SW480 (cell line): ENCODE results near the gene MRPL32.

Source experiments
- DNase-seq: peaks from one replicate; pipeline ENCODE4 v3.0.0-alpha.2; 2016; ENCODE audit warnings: low spot score

The MRPL32 gene

DNA sequence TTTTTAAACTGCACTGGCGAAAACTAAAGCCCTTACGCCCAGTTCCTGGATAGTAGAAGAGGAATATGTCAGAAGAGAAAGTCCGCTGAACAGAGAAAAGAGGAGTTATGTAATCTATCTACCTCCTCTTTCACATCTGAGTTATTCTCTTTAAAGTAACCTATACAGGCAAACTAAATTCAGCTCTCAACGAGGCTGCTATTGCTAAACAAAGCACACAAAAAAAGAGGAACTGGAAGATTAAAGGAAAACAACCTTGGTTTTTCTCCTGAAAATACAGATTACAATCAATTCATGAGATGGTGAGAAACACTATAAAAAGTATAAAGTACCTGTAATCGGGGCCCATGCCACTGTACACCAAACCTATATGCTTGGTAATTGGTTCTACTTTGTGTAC lies 6.0 kb upstream of the MRPL32 start:
- DNase-seq: no peak

GRCh38 chr7:42928754-42929153 lies 3.4 kb upstream of the MRPL32 start:
- DNase-seq: no peak

GRCh38 chr7:42929449-42929848 lies 2.7 kb upstream of the MRPL32 start:
- DNase-seq: no peak

GRCh38 chr7:42930889-42931288 lies 1.3 kb upstream of the MRPL32 start:
- no peak for DNase-seq

- DNase-seq: no peak
Observed at GRCh38 chr7:42931447-42931833, 736 bp upstream of the MRPL32 start.

- peak; percentile 54 for DNase-seq
Observed at GRCh38 chr7:42932811-42933591, 825 bp downstream of the MRPL32 start.

DNA sequence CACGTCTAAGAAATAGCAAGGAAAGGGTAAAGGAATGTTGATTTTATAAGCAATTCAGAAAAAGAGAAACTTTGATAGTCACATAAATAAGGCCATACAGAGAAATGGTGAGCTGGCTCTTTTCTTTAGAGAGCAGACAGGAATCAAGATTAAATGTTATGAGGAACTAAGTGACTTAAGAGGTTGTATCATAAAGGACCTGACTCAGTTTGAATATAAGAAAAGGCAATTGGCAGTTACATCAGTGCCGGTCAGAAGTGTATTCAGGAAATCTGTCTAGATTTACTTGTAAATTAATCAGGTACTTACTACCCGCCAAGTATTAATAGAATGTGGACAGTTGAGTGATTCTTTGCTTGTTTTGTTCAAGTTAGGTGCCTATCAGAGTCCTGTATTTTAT lies 2.1 kb downstream of the MRPL32 start:
- no peak for DNase-seq

DNA sequence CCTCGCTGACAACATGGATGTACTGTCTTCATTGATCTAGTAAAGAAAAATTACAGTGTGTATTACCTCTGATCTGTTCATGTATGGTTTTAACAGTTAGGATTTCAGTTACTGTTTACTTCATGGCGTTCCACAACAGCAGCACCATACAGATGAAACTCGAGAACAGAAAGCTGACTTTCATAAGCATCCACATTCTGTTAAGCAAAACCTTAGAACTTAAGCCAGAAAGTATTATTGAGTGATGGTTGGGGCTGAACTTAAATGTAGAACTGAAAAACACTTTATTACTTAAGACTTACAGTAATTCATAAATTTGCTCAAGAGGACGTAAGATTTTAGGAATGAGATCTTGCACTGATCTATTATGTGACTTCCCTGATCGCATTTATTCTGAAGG lies 3.7 kb downstream of the MRPL32 start:
- no peak for DNase-seq

GRCh38 chr7:42939457-42940240 lies 7.5 kb downstream of the MRPL32 start:
- DNase-seq: no peak

- DNase-seq: peak; percentile 75
Observed at GRCh38 chr7:42940985-42941847, 9.0 kb downstream of the MRPL32 start.

DNA sequence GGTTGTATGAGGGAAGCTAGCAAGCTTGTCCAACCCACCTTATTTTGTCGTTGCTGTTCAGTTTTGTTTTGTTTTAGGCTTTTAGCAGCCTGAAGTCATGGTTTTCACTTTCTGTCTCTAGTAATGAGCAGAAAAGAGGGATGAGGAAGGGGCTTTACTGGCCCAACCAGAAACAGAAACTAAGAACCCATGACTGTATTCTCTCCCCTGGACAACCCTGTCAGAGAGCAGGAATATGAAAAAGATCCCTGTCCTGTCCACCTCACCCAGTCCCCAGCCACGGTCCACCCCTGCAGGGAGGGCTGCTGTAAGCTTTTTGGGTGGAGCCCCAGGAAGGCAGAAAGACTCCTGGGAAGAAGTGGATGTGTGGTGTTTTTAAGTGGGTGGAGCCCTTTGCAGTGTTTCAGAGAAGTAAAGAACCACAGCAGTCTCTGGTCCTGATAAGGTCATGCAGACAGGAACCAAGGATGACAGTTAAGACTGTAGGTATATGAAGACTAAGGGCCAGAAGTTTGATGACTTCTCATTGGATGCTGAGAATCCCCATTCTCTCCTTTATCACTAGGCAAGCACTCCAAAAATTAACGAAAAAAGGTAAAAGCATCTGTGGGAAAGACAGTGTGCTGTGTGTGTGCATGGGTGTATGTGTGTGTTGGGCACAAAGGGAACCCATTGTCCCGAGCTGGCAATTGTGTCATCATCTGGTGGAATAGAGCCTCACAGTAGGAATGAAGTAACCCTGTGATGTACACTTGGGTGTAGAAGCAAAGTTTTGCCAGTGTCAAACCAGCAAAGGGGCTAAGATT lies 13.8 kb downstream of the MRPL32 start:
- no peak for DNase-seq

GRCh38 chr7:42946627-42946950 lies 14.4 kb downstream of the MRPL32 start:
- no peak for DNase-seq

- no peak for DNase-seq
Observed at GRCh38 chr7:42947521-42947920, 15.3 kb downstream of the MRPL32 start.

DNA sequence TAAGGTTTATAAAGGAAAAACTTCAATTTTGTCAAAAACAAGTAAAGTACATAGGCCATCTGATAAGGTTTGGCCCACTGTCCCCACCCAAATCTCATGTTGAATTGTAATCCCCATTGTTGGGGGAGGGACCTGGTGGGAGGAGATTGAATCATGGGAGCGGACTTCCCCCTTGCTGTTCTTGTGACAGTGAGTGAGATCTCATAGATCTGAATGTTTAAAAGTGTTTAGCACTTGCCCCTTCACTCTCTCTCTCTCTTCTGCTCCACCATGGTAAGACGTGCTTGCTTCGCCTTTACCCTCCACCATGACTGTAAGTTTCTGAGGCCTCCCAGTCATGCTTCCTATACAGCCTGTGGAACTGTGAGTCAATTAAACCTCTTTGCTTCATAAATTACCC lies 18.2 kb downstream of the MRPL32 start:
- DNase-seq: no peak

- no peak for DNase-seq
Observed at GRCh38 chr7:42952328-42952727, 20.2 kb downstream of the MRPL32 start.

- DNase-seq: no peak
Observed at GRCh38 chr7:42953994-42954393, 21.8 kb downstream of the MRPL32 start.

- DNase-seq: no peak
Observed at GRCh38 chr7:42956062-42956461, 23.9 kb downstream of the MRPL32 start.

GRCh38 chr7:42959549-42959948 lies 27.4 kb downstream of the MRPL32 start:
- no peak for DNase-seq

DNA sequence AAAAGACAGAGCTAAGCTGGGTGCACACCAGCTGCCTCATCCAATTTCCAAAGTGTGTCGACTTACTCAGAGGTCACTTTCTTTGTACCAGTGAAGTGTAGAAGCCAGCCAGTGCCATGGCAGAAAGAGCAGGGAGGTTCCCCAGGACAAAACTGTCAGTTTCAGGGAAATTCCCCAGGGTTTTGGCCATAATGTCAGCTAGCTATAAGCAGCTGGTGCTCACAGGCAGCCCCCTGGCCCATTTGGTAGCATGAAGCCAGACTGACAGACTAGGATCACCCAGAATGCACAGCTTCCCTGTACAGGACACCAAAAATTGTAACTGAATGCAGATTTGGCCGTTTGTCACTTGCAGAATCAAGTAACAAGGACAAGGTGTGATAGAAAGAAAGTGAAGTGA lies 28.6 kb downstream of the MRPL32 start:
- no peak for DNase-seq

- DNase-seq: no peak
Observed at GRCh38 chr7:42961170-42961569, 29.0 kb downstream of the MRPL32 start.

- no peak for DNase-seq
Observed at GRCh38 chr7:42964293-42964692, 32.1 kb downstream of the MRPL32 start.
